MM.1S (cell line): ENCODE results near the gene DCUN1D3.
A peak's percentile ranks its signal among the peaks of the same experiment; 100 is the strongest.

Experiments
- DNase-seq: peaks from one replicate; pipeline ENCODE4 v3.0.0-alpha.2; 2015
- H2AFZ ChIP-seq: fragments of 300-600 bp; sonication (generic); 2 replicates; pipeline ENCODE4 v1.6.0; 2016; ENCODE audit warnings: antibody characterized with exemption, low read length
- H3F3A ChIP-seq: fragments of 300-600 bp; sonication (generic); 2 replicates; pipeline ENCODE4 v1.6.1; 2016; ENCODE audit warnings: mild to moderate bottlenecking, antibody characterized with exemption, low read length, moderate library complexity, mixed read lengths; ENCODE audit not compliant: insufficient read depth
- H3K27ac ChIP-seq: fragments of 300-600 bp; sonication (generic); 2 replicates; pipeline ENCODE4 v1.5.1; 2016; ENCODE audit warnings: mild to moderate bottlenecking, low read length
- H3K27me3 ChIP-seq: fragments of 300-600 bp; sonication (generic); replicated peaks from 2 replicates; pipeline ENCODE4 v1.6.0; 2016; ENCODE audit warnings: low read length; ENCODE audit not compliant: insufficient read depth
- H3K36me3 ChIP-seq: fragments of 300-600 bp; sonication (generic); replicated peaks from 2 replicates; pipeline ENCODE4 v1.6.1; 2016; ENCODE audit warnings: mild to moderate bottlenecking, low read length, mixed read lengths; ENCODE audit not compliant: insufficient read depth
- H3K4me1 ChIP-seq: fragments of 300-600 bp; sonication (generic); 2 replicates; pipeline ENCODE4 v1.6.1; 2016; ENCODE audit warnings: low read length, mixed read lengths
- H3K4me2 ChIP-seq: fragments of 300-600 bp; sonication (generic); 2 replicates; pipeline ENCODE4 v1.6.0; 2016; ENCODE audit warnings: low read depth, low read length
- H3K4me3 ChIP-seq: fragments of 300-600 bp; sonication (generic); 2 replicates; pipeline ENCODE4 v1.5.1; 2016; ENCODE audit warnings: low read length, mixed read lengths
- H3K79me2 ChIP-seq: fragments of 300-600 bp; sonication (generic); 2 replicates; pipeline ENCODE4 v1.6.1; 2016; ENCODE audit warnings: mixed run types, low read length, mixed read lengths
- H3K9ac ChIP-seq: fragments of 300-600 bp; sonication (generic); 2 replicates; pipeline ENCODE4 v1.6.1; 2016; ENCODE audit warnings: low read length, mixed read lengths
- H3K9me2 ChIP-seq: fragments of 300-600 bp; sonication (generic); replicated peaks from 2 replicates; pipeline ENCODE4 v1.6.1; 2016; ENCODE audit warnings: mild to moderate bottlenecking, low read length, mixed read lengths; ENCODE audit not compliant: insufficient read depth
- H3K9me3 ChIP-seq: fragments of 300-600 bp; sonication (generic); replicated peaks from 2 replicates; pipeline ENCODE4 v1.6.1; 2016; ENCODE audit warnings: mild to moderate bottlenecking, low read length, mixed read lengths; ENCODE audit not compliant: insufficient read depth
- H4K20me1 ChIP-seq: fragments of 300-600 bp; sonication (generic); 2 replicates; pipeline ENCODE4 v1.6.1; 2016; ENCODE audit warnings: mild to moderate bottlenecking, low read length, moderate library complexity, mixed read lengths; ENCODE audit not compliant: insufficient read depth
- EZH2 ChIP-seq: fragments of 300-600 bp; sonication (generic); optimal IDR thresholded peaks from 2 replicates; pipeline ENCODE3; 2017; ENCODE audit warnings: low read depth, mild to moderate bottlenecking, antibody characterized with exemption, low read length, mixed read lengths
- EZH2phosphoT487 ChIP-seq: fragments of 300-600 bp; sonication (generic); IDR thresholded peaks from 2 replicates; pipeline ENCODE4 v1.6.1; 2018; ENCODE audit warnings: antibody characterized with exemption, low read length
- TF ChIP-seq, protein P1 (sequence below): fragments of 300-600 bp; sonication (generic); IDR thresholded peaks from 2 replicates; pipeline ENCODE4 v1.5.1; 2016; ENCODE audit warnings: antibody characterized with exemption, low read length, mixed read lengths

Gene DCUN1D3

DNA sequence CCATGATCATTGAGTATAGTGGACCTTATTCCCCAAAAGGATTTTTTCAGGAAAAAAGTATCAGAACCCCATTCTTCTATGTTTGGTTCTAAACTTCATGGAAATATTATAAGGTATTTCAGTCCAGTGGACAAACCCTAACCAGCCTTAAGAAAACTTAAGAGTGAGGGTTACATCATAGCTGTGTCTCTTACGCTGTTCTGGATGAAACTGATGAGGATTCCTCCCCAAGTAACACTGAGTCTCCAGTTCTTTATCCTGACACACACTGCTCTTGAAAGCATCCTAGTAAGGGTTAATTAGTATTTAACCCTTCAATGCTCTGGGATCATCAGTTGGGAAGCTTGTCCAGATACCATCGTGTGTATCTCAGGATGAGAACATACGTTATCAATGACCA is 5.4 kb upstream of the DCUN1D3 start:
- DNase-seq, result no peak
- H2AFZ ChIP-seq, result no peak overlapping the region
- H3K4me2 ChIP-seq, result no peak overlapping the region
- H3K9ac ChIP-seq, result no peak overlapping the region
- H3K9me3 ChIP-seq, result no peaks in the 10 kb centered on the region
- peaks cover 14% of the 10 kb centered on the region for H3F3A ChIP-seq
- H3K36me3 ChIP-seq, result no peaks in the 10 kb centered on the region
- no peaks in the 10 kb centered on the region for H3K9me2 ChIP-seq
- peaks cover 34% of the 10 kb centered on the region for H3K79me2 ChIP-seq
- no peak overlapping the region for H3K4me3 ChIP-seq
- H4K20me1 ChIP-seq, result no peaks in the 10 kb centered on the region
- no peak overlapping the region for H3K27ac ChIP-seq
- H3K4me1 ChIP-seq, result peaks cover 34% of the 10 kb centered on the region
- TF ChIP-seq EZH2 (no peak), EZH2phosphoT487 (no peak)
- TF ChIP-seq, protein P1, sequence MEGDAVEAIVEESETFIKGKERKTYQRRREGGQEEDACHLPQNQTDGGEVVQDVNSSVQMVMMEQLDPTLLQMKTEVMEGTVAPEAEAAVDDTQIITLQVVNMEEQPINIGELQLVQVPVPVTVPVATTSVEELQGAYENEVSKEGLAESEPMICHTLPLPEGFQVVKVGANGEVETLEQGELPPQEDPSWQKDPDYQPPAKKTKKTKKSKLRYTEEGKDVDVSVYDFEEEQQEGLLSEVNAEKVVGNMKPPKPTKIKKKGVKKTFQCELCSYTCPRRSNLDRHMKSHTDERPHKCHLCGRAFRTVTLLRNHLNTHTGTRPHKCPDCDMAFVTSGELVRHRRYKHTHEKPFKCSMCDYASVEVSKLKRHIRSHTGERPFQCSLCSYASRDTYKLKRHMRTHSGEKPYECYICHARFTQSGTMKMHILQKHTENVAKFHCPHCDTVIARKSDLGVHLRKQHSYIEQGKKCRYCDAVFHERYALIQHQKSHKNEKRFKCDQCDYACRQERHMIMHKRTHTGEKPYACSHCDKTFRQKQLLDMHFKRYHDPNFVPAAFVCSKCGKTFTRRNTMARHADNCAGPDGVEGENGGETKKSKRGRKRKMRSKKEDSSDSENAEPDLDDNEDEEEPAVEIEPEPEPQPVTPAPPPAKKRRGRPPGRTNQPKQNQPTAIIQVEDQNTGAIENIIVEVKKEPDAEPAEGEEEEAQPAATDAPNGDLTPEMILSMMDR, result no peak
- H3K27me3 ChIP-seq, result no peaks in the 10 kb centered on the region

DNA sequence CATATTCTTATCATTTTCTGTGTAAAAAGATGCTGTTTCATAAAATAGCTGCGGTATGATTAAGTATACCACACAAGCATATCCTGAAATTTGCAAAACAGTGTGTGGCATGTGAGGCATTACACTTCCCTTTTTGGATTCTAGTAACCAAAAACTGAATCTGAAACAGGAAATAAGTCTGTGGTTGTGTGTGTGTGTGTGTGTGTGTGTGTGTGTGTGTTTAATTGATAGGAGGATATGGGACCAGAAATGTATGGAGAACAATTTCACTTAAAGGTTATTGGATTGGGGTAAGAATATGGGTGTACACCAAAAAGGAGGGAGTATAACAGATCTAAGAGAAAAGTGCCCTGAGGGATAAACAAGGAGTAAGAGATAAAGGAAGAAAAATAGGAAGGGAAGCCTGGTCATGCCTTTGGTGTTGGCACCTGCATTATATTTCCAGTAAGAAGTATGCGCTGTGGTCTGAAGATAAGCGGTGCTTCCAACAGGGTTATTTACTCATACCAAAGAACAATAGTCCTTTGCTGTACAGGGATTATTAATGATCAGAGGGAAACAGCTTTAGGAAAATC is 4.4 kb upstream of the DCUN1D3 start:
- Histone ChIP-seq H2AFZ (no peak overlapping the region), H3K36me3 (no peaks in the 10 kb centered on the region), H3K4me3 (0 out of 2 replicates have a peak overlapping the region, but pooled peaks have one; percentile 11), H3K9me3 (no peaks in the 10 kb centered on the region), H3K79me2 (peaks cover 37% of the 10 kb centered on the region), H3K9ac (no peak overlapping the region; the same call in 1 of the 2 replicates), H3K4me1 (peaks cover 34% of the 10 kb centered on the region), H4K20me1 (no peaks in the 10 kb centered on the region), H3K27ac (peak overlapping the region; percentile 66), H3K4me2 (peak overlapping the region; percentile 73), H3K9me2 (no peaks in the 10 kb centered on the region), H3F3A (peaks cover 14% of the 10 kb centered on the region), H3K27me3 (no peaks in the 10 kb centered on the region)
- TF ChIP-seq, protein P1, result no peak
- TF ChIP-seq EZH2, result no peak
- no peak for TF ChIP-seq EZH2phosphoT487
- DNase-seq, result peak; percentile 70

DNA sequence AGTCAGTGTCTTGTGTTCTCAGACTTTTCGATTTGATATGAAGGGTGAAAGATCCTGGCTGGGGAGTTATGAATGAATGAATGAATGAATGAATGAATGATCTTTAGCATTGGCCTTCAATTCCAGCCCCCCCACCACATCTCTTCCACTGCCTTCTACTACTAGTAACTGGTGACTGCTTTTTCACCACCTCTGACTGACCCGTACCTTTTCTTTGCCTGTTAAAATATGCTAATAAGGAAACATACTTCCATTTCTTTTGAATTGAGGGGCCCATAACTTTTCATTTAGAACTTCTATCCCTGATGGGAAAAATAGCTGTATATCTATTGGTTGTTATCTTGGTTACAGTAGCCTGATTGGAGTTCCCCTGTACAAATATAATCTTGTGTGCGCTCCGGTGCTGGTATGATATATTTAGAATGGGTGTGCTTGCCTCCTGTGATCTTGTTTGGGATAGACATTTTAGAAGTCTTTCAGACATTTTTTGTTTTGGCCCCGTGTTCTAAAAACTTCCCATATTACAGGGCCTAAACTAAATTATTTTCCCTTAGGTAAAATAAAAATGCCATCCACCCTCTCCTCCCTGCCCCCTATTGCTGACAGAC is 3.8 kb upstream of the DCUN1D3 start:
- Histone ChIP-seq H3K79me2 (peaks cover 43% of the 10 kb centered on the region), H3K4me3 (peak overlapping the region; percentile 11; the same call in 1 of the 2 replicates), H3K9me2 (no peaks in the 10 kb centered on the region), H3K36me3 (no peaks in the 10 kb centered on the region), H3K9ac (peak overlapping the region; percentile 12; the same call in 1 of the 2 replicates), H3F3A (peaks cover 14% of the 10 kb centered on the region), H3K27me3 (no peaks in the 10 kb centered on the region), H4K20me1 (no peaks in the 10 kb centered on the region), H3K27ac (peak overlapping the region; percentile 66), H3K9me3 (no peaks in the 10 kb centered on the region), H3K4me2 (peak overlapping the region; percentile 73), H3K4me1 (peaks cover 34% of the 10 kb centered on the region), H2AFZ (no peak overlapping the region)
- DNase-seq, result no peak
- TF ChIP-seq EZH2phosphoT487 (no peak), EZH2 (no peak)
- TF ChIP-seq, protein P1, result no peak
